GM18511 (cell line): ENCODE measurements around the gene CYB5RL.
"Not testable (repeated sequence)": the region's sequence is repeated elsewhere in the genome, so short reads cannot be mapped to it uniquely, and the experiment has no call there.

Experiments used
- ATAC-seq: cut with Tn5 transposase; IDR thresholded peaks from one replicate; pipeline ENCODE4 v1.9.1; 2021; ENCODE audit warnings: mild to moderate bottlenecking, moderate library complexity; ENCODE audit not compliant: unreplicated experiment

CYB5RL gene

GRCh38 chr1:54190526-54190925, 9.3 kb downstream of the CYB5RL start:
- no peak for ATAC-seq

GRCh38 chr1:54188291-54188690, 11.5 kb downstream of the CYB5RL start:
- no peak for ATAC-seq

- no peak for ATAC-seq
Measured at GRCh38 chr1:54186056-54186455, 13.8 kb downstream of the CYB5RL start.

- ATAC-seq = no peak
Measured at GRCh38 chr1:54180701-54181360, 19.0 kb downstream of the CYB5RL start.

GRCh38 chr1:54178296-54179070, 21.3 kb downstream of the CYB5RL start:
- ATAC-seq = no peak

- no peak for ATAC-seq
Measured at GRCh38 chr1:54177726-54178125, 22.1 kb downstream of the CYB5RL start.

- no peak for ATAC-seq
Measured at GRCh38 chr1:54176621-54177327, 23.1 kb downstream of the CYB5RL start.

- ATAC-seq = no peak
Measured at GRCh38 chr1:54174106-54174505, 25.7 kb downstream of the CYB5RL start.

GRCh38 chr1:54173681-54174080, 26.1 kb downstream of the CYB5RL start:
- no peak for ATAC-seq

GRCh38 chr1:54172614-54173599, 26.9 kb downstream of the CYB5RL start:
- no peak for ATAC-seq

- ATAC-seq = no peak
Measured at GRCh38 chr1:54171606-54172005, 28.2 kb downstream of the CYB5RL start.

GRCh38 chr1:54171016-54171415, 28.8 kb downstream of the CYB5RL start:
- no peak for ATAC-seq

- ATAC-seq = no peak
Measured at GRCh38 chr1:54169068-54169467, 30.8 kb downstream of the CYB5RL start.

GRCh38 chr1:54168206-54168965, 31.4 kb downstream of the CYB5RL start:
- ATAC-seq = no peak

GRCh38 chr1:54167422-54168139, 32.2 kb downstream of the CYB5RL start:
- no peak for ATAC-seq

GRCh38 chr1:54166357-54166756, 33.5 kb downstream of the CYB5RL start:
- ATAC-seq = not testable (repeated sequence)

GRCh38 chr1:54165146-54165545, 34.7 kb downstream of the CYB5RL start:
- no peak for ATAC-seq

GRCh38 chr1:54163573-54163972, 36.3 kb downstream of the CYB5RL start:
- ATAC-seq = no peak

GRCh38 chr1:54163051-54163450, 36.8 kb downstream of the CYB5RL start:
- no peak for ATAC-seq
